NB4 (cell line): ENCODE data around the gene CCNG1.

Experiments used
- CTCF ChIP-seq: IDR thresholded peaks from one replicate; pipeline ENCODE4 v1.5.1; 2012; ENCODE audit warnings: low read depth, low read length
- MYC ChIP-seq: IDR thresholded peaks from 2 replicates; pipeline ENCODE4 v1.6.1; 2011; ENCODE audit warnings: low read depth, low read length
- POLR2A ChIP-seq: IDR thresholded peaks from 2 replicates; pipeline ENCODE4 v1.6.1; 2011; ENCODE audit warnings: mild to moderate bottlenecking; ENCODE audit not compliant: insufficient read length; ENCODE audit errors: extremely low read depth

GRCh38 chr5:163456029-163456589 is 18.7 kb downstream of the CCNG1 start:
- no peak for TF ChIP-seq CTCF
- TF ChIP-seq MYC, result no peak
- no peak for TF ChIP-seq POLR2A
